SW480 (cell line): Measurements from ENCODE around the gene DISP3.
"Not testable (repeated sequence)": the region's sequence is repeated elsewhere in the genome, so short reads cannot be mapped to it uniquely, and the experiment has no call there.

ENCODE experiments used
- DNase-seq: peaks from one replicate; pipeline ENCODE4 v3.0.0-alpha.2; 2016; ENCODE audit warnings: low spot score

DISP3 gene

DNA sequence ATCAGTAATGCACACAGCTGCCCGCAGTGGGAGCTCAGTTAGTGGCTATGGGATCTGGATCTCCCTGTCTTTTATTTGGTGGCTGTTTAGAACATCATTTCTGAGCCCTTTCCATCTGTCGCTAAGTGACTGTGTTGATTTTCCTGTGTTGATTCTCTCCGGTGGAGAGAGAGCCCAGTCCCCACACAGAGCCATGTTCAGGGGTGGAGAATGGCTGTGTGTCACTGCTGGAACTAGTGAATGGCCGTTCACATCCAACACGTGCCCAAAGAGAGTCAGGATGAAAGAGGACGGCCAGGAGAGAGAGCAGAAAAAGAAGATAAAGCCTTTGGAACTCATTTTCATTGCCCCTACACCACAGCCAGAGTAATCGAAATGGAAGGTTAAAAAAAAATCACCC is 99.0 kb downstream of the DISP3 start:
- no peak for DNase-seq

DNA sequence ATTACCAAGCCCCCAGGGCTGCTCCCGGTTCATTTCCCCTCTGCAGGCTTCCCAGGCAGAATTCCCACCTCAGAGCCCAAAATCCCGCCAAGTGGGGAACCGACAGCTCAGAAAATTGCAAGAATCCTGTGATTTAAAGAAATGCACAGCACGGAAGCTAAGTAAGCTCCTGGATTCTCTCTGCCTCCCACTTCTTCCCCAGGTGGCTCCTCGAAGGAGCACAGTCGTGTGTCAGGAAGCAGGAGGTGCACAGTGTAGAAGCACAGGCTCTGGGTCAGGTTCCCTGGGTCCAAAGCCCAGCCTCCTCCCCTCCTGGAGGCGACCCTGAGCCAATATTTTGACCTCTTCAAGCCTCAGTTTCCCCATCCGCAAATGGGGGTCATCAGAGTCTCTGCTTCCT is 100.6 kb downstream of the DISP3 start:
- no peak for DNase-seq

DNA sequence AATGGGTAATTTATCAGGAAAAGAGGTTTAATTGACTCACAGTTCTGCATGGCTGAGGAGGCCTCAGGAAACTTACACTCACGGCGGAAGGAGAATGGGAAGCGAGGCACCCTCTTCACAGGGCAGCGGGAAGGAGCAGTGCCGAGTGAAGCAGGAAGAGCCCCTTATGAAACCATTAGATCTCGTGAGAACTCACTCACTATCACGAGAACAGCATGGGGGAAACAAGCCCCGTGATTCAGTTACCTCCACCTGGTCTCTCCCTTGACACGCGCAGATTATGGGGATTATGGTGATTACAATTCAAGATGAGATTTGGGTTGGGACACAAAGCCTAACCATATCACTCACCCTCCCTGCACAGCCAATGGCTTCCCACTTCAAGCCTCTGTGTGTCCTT is 101.1 kb downstream of the DISP3 start:
- DNase-seq = not testable (repeated sequence)

DNA sequence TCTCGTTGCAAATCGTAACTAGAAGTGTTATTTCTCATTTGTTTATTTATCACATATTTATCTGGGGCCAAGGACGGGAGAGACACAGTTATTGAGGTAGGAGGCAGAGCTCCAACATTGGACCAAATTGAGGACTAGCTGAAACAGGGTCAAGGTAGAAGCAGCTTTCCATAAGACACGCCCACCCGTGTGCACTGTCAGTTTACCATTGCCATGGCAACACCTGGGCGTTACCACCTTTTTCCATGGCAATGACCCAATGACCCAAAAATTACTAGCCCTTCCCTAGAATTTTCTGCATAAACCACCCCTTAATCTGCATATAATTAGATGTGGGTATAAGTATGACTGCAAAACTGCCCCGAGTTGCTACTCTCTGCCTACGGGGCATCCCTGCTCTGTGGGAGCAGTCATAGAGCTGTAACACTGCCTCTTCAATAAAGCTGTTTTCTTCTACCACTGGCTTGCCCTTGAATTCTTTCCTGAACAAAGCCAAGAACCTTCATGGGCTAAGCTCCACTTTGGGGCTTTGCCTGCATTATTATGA is 102.6 kb downstream of the DISP3 start:
- no peak for DNase-seq

DNA sequence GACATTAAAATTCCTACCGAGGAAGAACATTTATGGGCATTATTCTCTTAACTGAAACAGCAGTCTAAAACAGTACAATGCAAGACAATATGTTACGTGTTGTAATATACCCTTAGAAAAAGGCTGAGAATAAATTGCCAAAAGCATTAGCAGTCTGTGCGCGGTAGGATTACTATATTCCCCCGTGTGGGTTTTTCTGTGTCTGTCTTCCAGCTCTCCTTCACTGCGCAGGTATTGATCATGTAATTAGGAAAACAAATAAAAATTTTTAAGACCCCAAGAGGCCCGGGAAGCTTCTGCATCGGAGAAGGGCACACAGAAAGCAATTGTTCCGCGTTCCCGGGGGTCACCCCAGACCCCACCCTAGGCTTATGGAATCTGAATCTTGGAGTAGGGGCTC is 106.4 kb downstream of the DISP3 start:
- DNase-seq = no peak
